NCI-H1105 (cell line): Measurements from ENCODE around the gene GCC1.

Experiments
- DNase-seq: peaks from one replicate; lab custom pipeline; 2025; lab: John Stamatoyannopoulos, UW

Gene GCC1, protein sequence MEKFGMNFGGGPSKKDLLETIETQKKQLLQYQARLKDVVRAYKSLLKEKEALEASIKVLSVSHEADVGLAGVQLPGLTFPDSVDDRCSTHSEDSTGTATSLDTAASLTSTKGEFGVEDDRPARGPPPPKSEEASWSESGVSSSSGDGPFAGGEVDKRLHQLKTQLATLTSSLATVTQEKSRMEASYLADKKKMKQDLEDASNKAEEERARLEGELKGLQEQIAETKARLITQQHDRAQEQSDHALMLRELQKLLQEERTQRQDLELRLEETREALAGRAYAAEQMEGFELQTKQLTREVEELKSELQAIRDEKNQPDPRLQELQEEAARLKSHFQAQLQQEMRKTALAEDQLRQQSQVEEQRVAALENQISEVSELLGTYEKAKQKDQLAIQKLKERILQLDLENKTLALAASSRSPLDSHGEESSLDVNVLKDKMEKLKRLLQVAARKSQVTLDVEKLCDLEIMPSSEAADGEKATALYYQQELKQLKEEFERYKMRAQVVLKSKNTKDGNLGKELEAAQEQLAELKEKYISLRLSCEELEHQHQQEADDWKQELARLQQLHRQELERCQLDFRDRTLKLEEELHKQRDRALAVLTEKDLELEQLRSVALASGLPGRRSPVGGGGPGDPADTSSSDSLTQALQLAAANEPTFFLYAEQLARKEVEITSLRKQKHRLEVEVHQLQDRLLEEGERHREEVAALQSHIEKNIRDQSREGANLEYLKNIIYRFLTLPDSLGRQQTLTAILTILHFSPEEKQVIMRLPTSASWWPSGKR

DNA sequence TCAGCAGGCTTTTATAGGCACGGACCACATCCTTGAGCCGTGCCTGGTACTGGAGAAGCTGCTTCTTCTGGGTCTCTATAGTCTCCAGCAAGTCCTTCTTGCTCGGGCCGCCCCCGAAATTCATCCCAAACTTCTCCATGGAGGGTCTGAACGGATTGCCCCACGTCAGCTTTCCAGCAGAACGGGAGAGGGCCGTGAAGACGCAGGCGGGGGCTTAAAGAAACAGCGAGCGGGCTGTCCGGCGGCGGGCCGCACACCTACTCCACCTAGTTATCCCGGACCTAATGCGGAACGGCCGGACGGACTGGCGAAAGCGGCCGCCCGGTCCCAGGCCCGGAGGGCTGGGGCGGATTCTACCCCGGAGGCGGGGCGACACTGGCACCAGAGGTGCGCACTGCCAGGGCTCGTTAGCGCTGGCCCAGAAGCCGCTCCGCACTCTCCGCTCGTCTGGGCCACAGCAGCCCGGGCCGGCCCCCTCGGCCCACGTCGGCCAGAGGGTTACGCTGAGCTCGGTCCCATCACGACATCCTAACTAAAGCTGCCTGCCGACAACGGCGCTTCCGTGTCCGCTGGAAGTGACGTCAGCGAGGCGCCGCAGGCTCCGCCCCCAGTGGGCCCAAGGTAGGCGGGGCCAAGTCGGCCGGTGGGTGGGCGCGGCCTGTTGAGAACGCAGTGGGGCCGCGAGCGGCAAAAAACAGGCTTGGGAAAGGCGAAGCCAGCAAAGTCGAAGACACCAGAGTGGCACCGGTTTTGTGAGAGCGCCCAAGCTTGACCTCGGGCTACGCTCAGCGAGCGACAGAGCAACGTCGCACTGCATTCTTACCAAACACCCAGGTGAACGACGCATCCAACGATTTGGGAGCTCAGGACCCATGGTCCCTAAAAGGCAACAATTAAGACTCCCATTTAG lies at the start of gene GCC1:
Gene GCC1, minus strand, starts transcription at position 553 of the 910 bp plus-strand sequence. Its CDS starts 414 bp downstream, at position 139.
- peak; percentile 86 for DNase-seq

DNA sequence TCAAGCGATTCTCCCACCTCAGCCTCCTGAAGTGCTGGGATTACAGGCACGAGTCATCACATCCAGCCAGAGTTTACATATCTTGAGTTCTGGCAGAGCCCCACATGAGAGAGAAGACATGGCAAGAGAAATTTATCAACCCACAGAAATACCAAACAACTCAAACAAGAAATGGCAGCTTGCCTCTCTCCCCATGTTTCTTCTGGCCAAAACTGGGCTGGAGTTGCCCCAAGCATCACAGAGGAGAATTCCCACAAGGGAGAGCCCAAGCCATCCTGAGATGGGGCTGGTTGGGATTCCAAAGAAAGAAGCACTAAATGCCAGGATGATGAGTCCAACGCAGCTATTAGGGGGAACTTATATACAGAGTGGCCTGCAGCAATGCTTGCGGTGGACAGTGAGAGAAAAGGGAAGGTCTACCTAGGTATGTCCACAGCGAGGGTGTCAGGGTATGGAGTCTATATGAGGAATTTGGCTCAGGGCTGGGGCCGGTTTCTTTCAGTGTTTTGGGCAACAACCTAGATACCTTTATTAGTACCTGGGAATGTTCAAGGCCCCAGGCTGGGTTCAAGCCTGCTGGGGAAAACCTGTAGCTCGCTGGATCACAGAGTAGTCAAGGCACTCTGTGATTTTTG lies 47.0 kb upstream of the GCC1 start:
- no peak for DNase-seq

DNA sequence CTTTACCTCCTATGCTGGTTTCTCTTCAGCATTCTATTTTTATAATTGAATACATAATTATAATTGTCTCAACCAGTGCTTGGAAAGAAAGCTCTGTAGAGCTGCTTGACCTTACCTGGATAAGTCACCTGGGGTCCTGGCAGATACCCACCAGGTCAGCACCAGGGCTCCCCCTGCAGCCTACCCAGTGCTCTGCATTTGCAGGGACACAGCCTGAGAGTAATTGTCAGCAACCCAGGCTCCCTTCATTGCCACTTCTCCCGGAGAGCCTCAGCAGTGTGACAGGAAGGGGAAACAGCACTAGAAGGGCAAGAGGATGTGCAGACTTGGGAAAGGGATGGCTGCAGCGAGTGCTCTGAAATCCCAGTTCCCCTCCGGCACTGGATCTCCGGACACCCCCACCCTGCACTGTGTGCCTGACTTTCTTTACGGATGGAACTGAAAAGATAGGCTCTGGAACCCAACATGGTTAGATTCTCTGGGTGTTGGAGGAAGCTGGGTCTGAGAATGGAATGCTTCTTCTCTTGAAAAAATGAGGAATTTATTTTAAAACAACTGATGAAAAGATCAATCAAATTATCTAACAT lies 44.0 kb upstream of the GCC1 start:
- peak; percentile 6 for DNase-seq

DNA sequence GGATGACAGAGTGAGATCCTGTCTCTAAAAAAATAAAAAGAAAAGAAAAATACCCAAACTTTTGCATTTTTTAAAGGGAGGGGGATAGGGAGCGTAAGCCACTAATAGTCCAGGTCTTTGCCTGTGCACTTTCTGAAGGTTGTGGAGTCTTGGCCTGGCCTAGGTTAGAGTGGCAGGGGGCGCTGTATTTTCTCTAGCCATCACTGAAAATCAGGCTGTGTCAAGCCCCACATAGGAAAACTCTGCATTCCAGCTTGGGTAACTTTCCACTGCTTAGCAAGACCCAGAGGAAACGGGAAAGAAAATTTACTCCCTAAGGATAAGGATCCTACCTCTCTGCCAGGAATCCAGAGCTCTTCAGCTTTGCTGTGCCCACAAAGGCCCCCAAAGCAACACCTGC lies 43.0 kb upstream of the GCC1 start:
- no peak for DNase-seq

DNA sequence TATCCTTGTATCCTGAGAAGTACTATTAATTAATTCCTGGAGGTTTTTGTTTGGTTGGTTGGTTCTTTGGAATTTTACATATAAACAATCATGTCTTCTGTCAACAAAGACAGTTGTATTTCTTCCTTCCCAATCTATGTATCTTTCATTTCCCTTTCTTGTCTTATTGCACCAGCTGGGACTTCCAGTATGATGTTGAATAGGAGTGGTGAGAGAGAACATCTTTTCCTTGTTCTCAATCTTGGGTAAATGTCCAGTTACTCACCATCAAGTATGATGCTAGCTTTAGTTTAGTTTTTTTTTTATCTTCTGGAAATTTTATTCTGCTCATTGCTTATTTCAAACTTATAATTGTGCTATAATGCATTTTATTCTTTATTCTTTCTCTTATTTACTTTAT lies 39.9 kb upstream of the GCC1 start:
- no peak for DNase-seq

DNA sequence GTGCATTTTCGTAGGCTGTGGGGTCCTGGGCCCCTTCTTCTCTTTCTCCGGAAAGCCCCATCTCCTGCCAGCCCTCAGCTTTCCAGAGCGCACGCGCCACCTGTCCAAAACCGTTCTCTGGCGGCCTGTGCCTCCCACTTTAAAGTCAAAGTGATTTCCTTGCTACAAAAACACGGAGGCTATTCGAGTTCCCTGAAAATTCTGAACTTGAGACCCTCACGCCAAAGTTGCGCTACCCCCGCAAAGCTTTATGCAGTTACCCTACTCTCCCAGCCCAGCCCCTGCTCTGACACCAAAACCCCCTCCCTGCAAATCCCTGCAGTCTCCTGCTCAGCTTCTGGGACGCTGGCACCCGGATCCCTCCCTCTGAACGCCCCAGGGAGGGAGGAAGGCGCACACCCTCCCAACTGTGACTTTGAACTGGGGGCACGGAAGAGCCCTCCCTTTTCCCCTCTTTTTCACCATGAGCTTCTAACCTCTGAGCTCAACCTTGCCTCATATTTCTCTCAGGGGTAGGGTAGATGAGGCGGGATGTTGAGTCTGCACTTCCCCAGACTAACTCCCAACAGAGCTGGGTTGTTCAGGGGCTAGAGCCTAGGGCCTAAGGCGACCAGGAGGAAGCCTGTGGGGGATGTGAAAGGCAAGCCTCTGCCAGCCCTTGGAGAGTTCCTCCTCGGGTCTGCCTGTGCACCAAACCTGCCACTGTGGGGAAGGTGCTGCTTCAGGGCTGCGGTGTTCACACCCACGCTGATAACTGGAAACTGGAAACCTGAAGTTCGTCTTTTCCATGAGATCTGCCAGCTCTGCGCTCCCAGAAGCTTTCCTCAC lies 35.2 kb upstream of the GCC1 start:
- DNase-seq: no peak

DNA sequence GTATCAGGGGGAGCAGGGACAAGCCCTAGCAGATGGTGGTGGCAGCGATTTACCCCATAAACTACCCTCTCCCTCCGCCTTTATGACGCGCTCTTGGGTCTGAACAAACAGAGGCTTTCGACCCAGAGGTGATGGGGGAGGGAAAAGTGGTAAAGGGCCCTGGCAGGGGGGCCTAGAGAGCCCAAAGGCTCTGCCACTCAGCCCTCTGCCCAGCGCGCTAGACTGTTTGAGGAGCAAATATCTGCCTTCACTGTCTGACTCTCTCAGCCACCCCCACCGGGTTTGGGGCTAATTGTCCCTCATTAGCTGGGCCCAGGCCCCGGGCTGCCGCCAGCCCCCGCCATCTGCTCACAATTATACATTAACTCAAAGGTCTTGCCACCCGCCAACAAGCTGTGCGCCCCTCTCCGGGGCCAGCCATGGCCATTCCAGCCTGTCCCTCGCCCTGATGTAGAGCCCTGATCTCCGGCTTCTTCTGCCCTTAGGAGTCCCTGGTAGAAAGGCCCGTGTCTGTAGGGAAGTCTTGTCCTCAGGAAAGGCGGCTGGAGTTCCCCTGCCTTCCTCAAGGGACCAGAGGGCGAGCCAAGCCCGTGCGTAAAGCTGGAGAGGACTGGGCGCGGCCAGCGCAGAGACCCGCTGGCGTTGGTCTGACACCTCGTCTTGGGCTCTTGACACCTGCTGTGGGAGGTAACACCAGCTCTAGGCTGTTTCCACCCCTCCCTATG lies 34.4 kb upstream of the GCC1 start:
- DNase-seq: no peak

DNA sequence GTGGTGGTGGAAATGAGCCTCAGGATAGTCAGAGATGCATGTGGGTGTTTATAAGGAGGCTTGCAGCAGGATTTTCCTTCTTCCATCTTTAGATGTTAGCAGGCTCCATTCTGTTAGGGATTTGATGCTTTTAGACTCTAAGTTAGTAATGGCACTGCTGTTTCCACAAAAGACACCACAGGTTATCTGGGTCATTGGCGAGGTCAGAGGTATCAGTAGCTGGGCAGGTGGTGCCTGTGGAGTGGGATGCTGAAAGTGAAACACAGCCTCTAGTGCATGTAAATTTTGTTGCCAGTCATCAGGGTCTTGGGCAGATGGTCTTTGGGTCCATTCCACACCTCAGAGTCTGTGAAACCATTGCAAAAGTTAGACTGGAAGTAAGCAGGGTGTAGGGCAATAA lies 33.4 kb upstream of the GCC1 start:
- DNase-seq: no peak

DNA sequence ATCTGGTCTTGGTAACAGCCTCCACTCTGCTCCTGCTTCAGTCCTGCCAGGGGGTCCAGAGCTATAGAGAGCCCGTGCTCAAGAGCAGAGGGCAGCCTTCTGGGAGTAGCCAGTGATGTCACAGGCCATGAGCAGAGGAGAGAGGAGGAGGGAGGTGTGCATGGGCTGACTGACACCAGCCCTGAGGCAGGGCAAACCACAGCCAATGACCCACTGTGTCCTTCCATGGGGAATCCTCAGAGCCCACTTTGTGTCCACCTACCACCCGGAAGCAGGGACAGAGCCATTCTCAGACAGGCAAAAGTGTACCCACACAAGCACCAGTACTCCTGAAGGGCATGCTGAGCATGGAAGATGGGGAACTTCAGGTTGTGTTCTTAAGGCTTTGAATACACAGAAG lies 32.6 kb upstream of the GCC1 start, which contains the start of gene PAX4:
Gene PAX4, minus strand, starts transcription at position 101 of the 400 bp plus-strand sequence. CDS start 2,214 bp downstream, outside the sequence.
- no peak for DNase-seq

DNA sequence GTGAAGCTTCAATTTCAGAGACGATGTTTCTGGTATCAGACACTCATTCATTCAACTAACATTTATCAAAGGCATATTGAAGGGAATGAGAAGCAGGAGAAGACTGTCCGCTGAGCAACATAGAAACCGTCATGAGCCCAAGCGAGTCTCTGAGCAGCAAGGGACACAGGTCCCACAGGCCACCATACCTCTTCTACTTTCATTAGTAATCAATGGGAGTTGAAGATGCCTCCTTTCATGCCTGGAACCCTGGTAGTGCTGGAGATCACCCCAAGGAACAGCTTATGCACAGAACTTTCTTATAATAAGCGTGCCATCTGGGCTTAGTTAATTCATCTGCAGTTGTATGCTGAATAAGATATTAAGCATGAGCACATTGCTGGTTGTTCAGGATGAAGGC lies 31.3 kb upstream of the GCC1 start:
- no peak for DNase-seq

DNA sequence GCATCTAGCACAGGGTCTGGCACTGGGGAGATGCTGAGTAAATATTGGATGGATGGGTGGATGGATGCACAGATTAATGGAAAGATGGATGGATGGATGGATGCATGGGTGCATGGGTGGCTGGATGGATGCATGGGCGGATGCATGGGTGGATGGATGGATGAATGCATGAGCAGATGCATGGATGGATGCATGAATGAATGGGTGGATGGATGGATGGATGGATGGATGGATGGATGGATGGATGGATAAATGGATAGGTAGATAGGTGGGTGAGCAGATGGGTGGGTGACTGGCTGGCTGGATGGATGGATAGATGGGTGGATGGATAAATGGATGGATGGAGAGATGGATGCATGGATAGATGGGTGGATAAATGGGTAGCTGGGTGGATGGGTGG lies 26.9 kb upstream of the GCC1 start:
- DNase-seq: no peak

DNA sequence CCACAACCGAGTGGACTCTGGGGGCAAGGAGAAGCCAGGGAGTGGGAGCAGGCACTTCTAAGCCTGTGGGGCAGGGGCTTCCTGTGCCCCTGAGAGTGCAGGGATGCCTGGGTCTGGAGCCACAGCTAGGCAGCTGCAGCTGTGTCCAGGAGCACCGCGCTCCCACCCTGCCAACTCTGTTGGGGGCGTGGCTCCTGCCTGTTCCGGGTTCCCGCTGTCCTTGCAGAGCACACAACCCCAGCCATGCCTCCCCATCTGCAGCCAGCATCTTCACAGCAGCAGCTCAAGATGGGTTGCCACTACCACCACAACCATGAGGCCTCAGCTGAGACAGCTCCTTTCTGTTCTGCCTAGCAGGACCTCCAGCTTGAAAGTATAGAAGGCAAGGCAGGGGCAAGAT lies 23.9 kb upstream of the GCC1 start:
- no peak for DNase-seq

DNA sequence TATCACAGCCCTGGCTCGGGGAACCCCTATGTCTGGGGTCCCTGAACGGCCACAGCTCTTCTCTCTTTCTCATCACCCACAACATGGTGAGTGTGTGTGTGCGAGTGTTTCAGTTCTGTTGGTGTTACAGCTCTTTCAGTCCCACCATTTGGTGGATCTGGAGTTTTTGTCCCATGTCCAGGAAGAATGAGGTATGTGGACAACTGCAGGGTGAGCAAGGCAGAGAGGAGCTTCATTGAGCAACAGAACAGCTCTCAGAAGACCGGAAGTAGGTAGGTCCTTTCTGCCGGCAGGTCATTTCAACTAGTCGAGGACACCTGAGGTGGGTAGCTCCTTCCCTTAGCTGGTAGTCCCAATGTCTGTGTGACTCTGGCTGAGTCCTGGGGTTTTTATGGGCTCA lies 23.1 kb upstream of the GCC1 start:
- DNase-seq: no peak

DNA sequence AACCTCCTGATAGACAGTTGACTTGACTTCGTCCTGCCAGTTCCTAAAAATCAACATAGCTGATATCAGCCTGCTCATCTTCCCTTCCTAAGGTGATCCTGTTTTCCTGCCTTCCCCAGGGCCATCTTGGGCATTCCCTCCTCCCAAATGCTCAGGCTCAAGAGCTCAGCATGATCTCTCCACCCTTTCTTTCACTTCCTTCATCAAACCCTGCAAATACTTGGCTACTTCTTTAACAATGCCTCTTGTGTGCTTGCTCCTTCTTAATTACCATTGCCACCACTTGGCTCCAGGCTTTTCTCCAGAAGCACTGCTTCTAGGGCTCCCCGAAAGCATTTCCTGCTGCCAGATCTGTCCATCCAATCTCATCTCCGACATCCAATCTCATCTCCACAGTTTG lies 15.5 kb upstream of the GCC1 start:
- DNase-seq: no peak

DNA sequence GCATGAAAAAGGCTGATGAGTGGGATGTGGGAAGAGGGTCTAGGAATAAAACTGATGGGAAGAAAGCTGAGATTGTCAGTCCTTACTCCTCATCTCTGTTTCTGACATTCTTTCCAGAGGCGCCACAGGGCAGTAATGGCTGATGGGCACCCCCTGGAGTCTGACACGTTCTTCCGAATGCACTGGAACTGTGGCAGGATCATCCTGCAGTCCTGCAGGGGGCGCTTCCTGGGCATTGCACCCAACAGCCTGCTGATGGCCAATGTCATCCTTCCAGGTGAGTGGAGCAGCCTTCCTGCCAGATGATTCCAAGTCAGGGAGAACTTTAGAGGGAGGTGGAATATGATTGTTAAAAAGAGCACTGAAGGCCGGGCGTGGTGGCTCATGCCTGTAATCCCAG lies 12.9 kb upstream of the GCC1 start:
- DNase-seq: no peak

DNA sequence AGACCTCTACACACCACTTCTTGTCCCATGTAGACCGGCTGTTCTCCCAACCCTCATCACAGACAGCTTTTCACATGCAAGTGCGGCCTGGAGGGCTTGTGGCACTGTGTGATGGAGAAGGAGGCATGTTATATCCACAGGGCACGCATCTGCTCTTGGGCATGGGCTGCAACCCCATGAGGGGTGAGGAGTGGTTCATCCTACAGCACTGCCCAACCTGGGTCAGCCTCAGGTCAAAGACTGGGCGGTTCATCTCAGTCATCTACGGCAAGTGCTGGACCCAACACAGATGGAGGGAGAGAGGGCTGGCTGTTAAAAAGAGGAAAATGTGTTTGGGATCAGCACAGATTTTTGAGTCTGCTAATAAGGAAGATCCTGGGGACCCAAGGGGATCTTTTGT lies 10.3 kb upstream of the GCC1 start:
- no peak for DNase-seq

DNA sequence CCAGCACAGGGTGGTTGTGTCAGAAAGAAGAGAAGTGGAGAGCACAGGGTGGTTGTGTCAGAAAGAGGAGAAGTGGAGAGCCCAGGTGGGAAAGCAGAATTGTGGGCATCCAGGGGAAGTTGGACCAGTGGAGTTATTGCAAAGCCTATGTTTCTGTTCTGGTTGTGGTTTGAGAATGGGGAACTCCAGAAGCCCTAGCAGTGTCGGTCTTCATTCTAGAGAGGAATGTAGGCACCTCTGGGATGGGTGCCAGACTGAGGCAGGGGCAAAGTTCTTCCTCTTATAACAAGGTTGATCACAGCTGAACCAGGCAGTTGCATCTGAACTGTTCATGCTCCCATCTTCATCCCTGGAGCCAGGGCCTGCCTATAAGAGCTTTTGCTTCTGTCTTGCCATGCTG lies 9.1 kb upstream of the GCC1 start:
- no peak for DNase-seq

DNA sequence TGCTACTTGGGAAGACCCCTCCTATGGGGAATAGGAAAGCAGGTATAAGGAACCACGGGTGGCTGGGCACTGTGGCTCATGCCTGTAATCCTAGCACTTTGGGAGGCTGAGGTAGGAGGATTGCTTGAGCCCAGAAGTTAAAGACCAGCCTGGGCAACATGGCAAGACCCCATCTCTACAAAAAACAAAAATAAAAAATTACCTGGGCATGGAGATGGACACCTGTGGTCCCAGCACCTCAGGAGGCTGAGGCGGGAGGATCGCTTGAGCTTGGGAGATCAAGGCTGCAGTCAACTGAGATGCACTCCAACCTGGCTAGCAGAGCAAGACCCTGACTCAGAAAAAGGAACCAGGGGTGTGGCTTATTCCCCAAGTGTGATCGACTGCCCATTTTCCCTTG lies 7.2 kb upstream of the GCC1 start:
- DNase-seq: no peak

DNA sequence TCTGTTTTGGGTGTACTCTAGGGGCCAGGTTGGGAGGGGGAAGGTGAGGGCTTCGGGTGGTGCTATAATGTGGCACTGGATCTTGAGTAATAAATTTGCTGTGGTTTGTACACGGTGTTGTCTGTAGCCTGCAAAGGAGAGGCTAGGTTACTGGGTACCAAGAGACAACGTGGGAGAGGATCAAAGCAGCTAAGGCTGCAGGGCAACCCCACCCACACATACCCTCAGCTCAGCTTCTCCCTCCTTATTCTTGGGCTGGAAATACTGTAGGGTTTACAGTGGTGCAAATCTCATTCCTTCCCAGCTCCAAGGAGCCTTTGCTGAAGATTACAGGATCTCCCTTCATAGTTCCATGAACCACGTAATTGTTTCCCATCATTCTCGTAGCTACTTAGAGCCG lies 6.2 kb upstream of the GCC1 start:
- DNase-seq: no peak

DNA sequence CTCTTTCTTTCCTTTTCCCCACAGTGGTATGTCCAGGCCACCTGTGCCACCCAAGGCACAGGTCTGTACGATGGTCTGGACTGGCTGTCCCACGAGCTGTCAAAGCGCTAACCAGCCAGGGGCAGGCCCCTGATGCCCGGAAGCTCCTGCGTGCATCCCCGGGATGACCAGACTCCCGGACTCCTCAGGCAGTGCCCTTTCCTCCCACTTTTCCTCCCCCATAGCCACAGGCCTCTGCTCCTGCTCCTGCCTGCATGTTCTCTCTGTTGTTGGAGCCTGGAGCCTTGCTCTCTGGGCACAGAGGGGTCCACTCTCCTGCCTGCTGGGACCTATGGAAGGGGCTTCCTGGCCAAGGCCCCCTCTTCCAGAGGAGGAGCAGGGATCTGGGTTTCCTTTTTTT lies 5.8 kb upstream of the GCC1 start:
- DNase-seq: no peak
